Upper lobe of left lung (tissue), 6 donors: ENCODE results near the gene POC1B. TPM values are rescaled to one million over a fixed set of nuclear protein-coding genes. Genes with fewer than 3 reads are reported as not detected.

Source experiments
- ATAC-seq, 2 donors: fragments of 200-7000 bp; cut with Tn5 transposase; one replicate each; pipeline ENCODE4 v1.9.1; 2022; ENCODE audit warnings: mild to moderate bottlenecking in 2 of 2, moderate library complexity in 2 of 2; ENCODE audit not compliant: low FRiP score in 2 of 2
- DNase-seq, 2 donors: peaks; one replicate each; pipeline ENCODE4 v3.0.0-alpha.2; 2019 to 2020
- H3K27ac ChIP-seq, 4 donors: fragments of 200-600 bp; sonication (generic); one replicate each; pipeline ENCODE4 v1.5.1; 2016 to 2019
- H3K27me3 ChIP-seq, 4 donors: fragments of 200-600 bp; sonication (generic); one replicate each; pipeline ENCODE4 v1.5.1; 2017 to 2019
- H3K36me3 ChIP-seq, 4 donors: fragments of 200-600 bp; sonication (generic); one replicate each; pipeline ENCODE4 v1.5.1; 2016 to 2019
- H3K4me1 ChIP-seq, 4 donors: fragments of 200-600 bp; sonication (generic); one replicate each; pipeline ENCODE4 v1.5.1; 2018 to 2019
- H3K4me3 ChIP-seq, 4 donors: fragments of 200-600 bp; sonication (generic); one replicate each; pipeline ENCODE4 v1.5.1; 2017 to 2019; ENCODE audit warnings: mild to moderate bottlenecking in 2 of 4, moderate library complexity in 1 of 4
- H3K9me3 ChIP-seq, 4 donors: fragments of 200-600 bp; sonication (generic); one replicate each; pipeline ENCODE4 v1.5.1; 2018 to 2019
- EP300 ChIP-seq, 4 donors: sonication (generic); formaldehyde crosslinking; IDR thresholded peaks; one replicate each; pipeline ENCODE4 v1.5.1; 2017; ENCODE audit warnings: antibody characterized with exemption in 4 of 4, control low read depth in 2 of 4
- POLR2A ChIP-seq, 4 donors: fragments of 450-650 bp; IDR thresholded peaks; one replicate each; pipeline ENCODE4 v1.5.1; 2016 to 2017; ENCODE audit warnings: antibody characterized with exemption in 4 of 4, mild to moderate bottlenecking in 2 of 4
- POLR2AphosphoS5 ChIP-seq, 2 donors: sonication (generic); formaldehyde crosslinking; IDR thresholded peaks; one replicate each; pipeline ENCODE4 v1.5.1; 2017; ENCODE audit warnings: antibody characterized with exemption in 2 of 2
- WGBS, 2 donors: methylation state at CpG; one replicate each; pipeline ENCODE4 v1.1.5; 2017 to 2018; 5-methylcytosine and 5-hydroxymethylcytosine counted together
- total RNA-seq, 6 donors: library from RNA; depleted of rRNA in 4 of 6; stranded (reverse); fragments of >200 nt in 4 of 6; gene quantifications; one replicate each; pipeline versions ENCODE4 v1.1.0 to v1.2.1, GENCODE V29; 2016 to 2021
- TF ChIP-seq, protein P1 (sequence below), 6 experiments: fragments of 450-650 bp in 4 of 6; fragments of 200-600 bp in 2 of 6; sonication (generic) in 2 of 6; IDR thresholded peaks; one replicate each; pipeline ENCODE4 v1.5.1; 2016 to 2019; ENCODE audit warnings: antibody characterized with exemption in 6 of 6
- donor health status: DM: no; HTN: no; CAD: no; lungs with moderate emphysema.
- donor health status: DM: no; HTN: yes; CAD: no; lungs with severe emphysema.

POC1B gene
- total RNA-seq, 6 donors from 2014 or later: 13.9 to 34.4 (median 21.0) TPM

- H3K9me3 ChIP-seq: no peaks in the 10 kb centered on the region
- 56 to 59% methylated on average over 7 of the region's 7 CpGs for WGBS, 2 donors
- DNase-seq (no peak), ATAC-seq (no peak)
- peak overlapping the region in 2 of 4 donors; percentile 15 to 23 for H3K4me3 ChIP-seq
- no peaks in the 10 kb centered on the region for H3K36me3 ChIP-seq
- TF ChIP-seq POLR2AphosphoS5 (IDR thresholded peaks at IDR 0.05) (no peak), POLR2A (IDR thresholded peaks at IDR 0.05) (no peak), EP300 (IDR thresholded peaks at IDR 0.05) (no peak)
- TF ChIP-seq, protein P1, sequence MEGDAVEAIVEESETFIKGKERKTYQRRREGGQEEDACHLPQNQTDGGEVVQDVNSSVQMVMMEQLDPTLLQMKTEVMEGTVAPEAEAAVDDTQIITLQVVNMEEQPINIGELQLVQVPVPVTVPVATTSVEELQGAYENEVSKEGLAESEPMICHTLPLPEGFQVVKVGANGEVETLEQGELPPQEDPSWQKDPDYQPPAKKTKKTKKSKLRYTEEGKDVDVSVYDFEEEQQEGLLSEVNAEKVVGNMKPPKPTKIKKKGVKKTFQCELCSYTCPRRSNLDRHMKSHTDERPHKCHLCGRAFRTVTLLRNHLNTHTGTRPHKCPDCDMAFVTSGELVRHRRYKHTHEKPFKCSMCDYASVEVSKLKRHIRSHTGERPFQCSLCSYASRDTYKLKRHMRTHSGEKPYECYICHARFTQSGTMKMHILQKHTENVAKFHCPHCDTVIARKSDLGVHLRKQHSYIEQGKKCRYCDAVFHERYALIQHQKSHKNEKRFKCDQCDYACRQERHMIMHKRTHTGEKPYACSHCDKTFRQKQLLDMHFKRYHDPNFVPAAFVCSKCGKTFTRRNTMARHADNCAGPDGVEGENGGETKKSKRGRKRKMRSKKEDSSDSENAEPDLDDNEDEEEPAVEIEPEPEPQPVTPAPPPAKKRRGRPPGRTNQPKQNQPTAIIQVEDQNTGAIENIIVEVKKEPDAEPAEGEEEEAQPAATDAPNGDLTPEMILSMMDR (IDR thresholded peaks at IDR 0.05): no peak
- H3K4me1 ChIP-seq: peaks cover 31 to 39% (median 35%) of the 10 kb centered on the region in 4 donors
- H3K27me3 ChIP-seq: no peaks in the 10 kb centered on the region
- H3K27ac ChIP-seq: no peak overlapping the region
These were observed 4.3 kb downstream of the POC1B start for GRCh38 chr12:89521364-89522223.

DNA sequence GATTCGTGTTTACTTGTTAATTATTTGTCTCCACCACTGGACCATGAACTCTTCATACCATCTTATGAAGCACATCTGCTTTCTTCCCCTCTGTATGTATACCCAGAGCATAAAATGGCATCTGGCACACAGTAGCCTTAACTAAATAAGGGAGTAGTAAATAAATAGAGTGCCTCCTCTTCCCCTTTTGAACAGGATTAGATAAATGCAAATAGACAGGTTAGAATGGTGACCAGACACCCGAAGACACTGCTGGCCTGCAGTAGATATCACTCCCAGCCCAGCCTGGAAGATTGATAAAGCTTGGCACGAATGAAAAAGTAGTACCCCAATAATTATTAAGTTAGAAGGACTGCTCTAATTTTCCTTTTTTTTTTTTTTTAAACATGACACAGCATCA is 8.1 kb downstream of the POC1B start:
- H3K9me3 ChIP-seq: no peaks in the 10 kb centered on the region
- 79 to 96% methylated on average over 3 of the region's 3 CpGs for WGBS, 2 donors
- no peak for TF ChIP-seq EP300 (IDR thresholded peaks at IDR 0.05)
- no peak for TF ChIP-seq POLR2AphosphoS5 (IDR thresholded peaks at IDR 0.05)
- TF ChIP-seq POLR2A (IDR thresholded peaks at IDR 0.05): no peak
- no peak overlapping the region for H3K4me3 ChIP-seq
- no peak for DNase-seq
- ATAC-seq: no peak
- no peak overlapping the region for H3K27ac ChIP-seq
- H3K27me3 ChIP-seq: no peaks in the 10 kb centered on the region
- H3K36me3 ChIP-seq: no peaks in the 10 kb centered on the region
- H3K4me1 ChIP-seq: peaks cover 17 to 22% (median 17%) of the 10 kb centered on the region in 4 donors

DNA sequence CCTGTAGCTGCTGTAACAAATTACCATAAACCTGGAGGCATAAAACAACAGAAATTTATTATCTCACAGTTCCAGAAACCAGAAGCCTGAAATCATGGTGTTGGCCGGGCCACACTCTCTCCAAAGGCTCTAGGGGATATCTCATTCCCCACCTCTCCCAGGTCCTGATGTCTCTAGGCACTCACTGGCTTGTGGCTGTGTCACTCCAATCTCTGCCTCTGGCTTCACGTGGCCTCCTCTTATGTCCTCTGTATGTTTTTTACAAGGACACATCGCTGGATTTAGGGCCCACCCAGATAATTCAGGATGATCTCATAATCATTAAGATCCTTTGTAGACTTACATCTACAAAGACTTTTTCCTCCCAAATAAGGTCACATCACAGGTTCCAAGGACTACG is 9.2 kb downstream of the POC1B start:
- H3K4me1 ChIP-seq: peaks cover 6 to 11% (median 6%) of the 10 kb centered on the region in 4 donors
- no peak overlapping the region for H3K27ac ChIP-seq
- TF ChIP-seq EP300 (IDR thresholded peaks at IDR 0.05) (no peak), POLR2AphosphoS5 (IDR thresholded peaks at IDR 0.05) (no peak), POLR2A (IDR thresholded peaks at IDR 0.05) (no peak)
- TF ChIP-seq, protein P1 (IDR thresholded peaks at IDR 0.05): no peak
- no peaks in the 10 kb centered on the region for H3K36me3 ChIP-seq
- ATAC-seq: no peak
- WGBS, 2 donors: 83 to 100% methylated on average over 4 of the region's 4 CpGs
- no peaks in the 10 kb centered on the region for H3K9me3 ChIP-seq
- H3K4me3 ChIP-seq: no peak overlapping the region
- no peak for DNase-seq
- H3K27me3 ChIP-seq: no peaks in the 10 kb centered on the region

- TF ChIP-seq EP300 (IDR thresholded peaks at IDR 0.05) (no peak), POLR2AphosphoS5 (IDR thresholded peaks at IDR 0.05) (no peak), POLR2A (IDR thresholded peaks at IDR 0.05) (no peak)
- TF ChIP-seq, protein P1 (IDR thresholded peaks at IDR 0.05): no peak
- Histone ChIP-seq H3K27me3 (no peaks in the 10 kb centered on the region), H3K9me3 (no peaks in the 10 kb centered on the region), H3K36me3 (no peaks in the 10 kb centered on the region), H3K4me1 (no peaks in the 10 kb centered on the region), H3K4me3 (no peak overlapping the region), H3K27ac (no peak overlapping the region)
- DNase-seq: no peak
- ATAC-seq: no peak
- WGBS, 2 donors: 86 to 95% methylated on average over 1 of the region's 1 CpG
These were observed 11.1 kb downstream of the POC1B start for GRCh38 chr12:89514751-89515150.

DNA sequence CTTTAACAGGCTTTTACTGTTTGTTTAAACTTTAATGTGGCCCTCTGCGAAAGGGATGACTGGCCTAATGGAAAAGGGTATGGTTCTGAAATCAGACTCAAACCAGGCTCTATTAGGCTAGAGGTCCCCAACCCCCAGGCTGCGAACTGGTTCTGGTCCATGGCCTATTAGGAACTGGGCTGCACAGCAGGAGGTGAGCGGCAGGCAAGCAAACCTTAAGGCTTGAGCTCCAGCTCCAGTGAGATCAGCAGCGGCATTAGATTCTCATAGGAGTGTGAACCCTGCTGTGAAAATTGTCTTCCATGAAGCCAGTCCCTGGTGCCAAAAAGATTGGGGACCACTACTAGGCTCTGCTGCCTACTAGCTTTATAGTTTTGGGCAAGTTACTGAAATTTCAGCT is 12.3 kb downstream of the POC1B start:
- H3K27me3 ChIP-seq: no peaks in the 10 kb centered on the region
- ATAC-seq: no peak
- WGBS, 2 donors: 92 to 95% methylated on average over 3 to 4 of the region's 4 CpGs
- no peak overlapping the region for H3K27ac ChIP-seq
- no peaks in the 10 kb centered on the region for H3K9me3 ChIP-seq
- no peak overlapping the region for H3K4me3 ChIP-seq
- TF ChIP-seq POLR2AphosphoS5 (IDR thresholded peaks at IDR 0.05) (no peak), EP300 (IDR thresholded peaks at IDR 0.05) (no peak), POLR2A (IDR thresholded peaks at IDR 0.05) (no peak)
- TF ChIP-seq, protein P1 (IDR thresholded peaks at IDR 0.05): no peak
- no peaks in the 10 kb centered on the region for H3K4me1 ChIP-seq
- no peak for DNase-seq
- no peaks in the 10 kb centered on the region for H3K36me3 ChIP-seq
